Panc1 (cell line): ENCODE data around the gene CCDC148. TPM values are rescaled to one million over a fixed set of nuclear protein-coding genes. Genes with fewer than 3 reads are reported as not detected.
"Not testable (repeated sequence)": the region's sequence is repeated elsewhere in the genome, so short reads cannot be mapped to it uniquely, and the experiment has no call there.

Experiments used
- ATAC-seq: fragments of 200-7000 bp; cut with Tn5 transposase; 2 replicates; pipeline ENCODE4 v1.9.1; 2020; ENCODE audit warnings: mild to moderate bottlenecking, moderate library complexity
- BruUV-seq: library from RNA; stranded (reverse); fragments of 400-500 nt; replicated peaks from 2 replicates; lab custom pipeline; 2021; lab: Mats Ljungman, UMichigan
- CTCF ChIA-PET: fragments of 300-600 bp; sonication (Branson Sonifier 250); formaldehyde crosslinking; loops from one replicate; lab custom pipeline; 2022; ENCODE audit warnings: antibody characterized with exemption; lab: Charles Lee
- POLR2A ChIA-PET: fragments of 300-600 bp; sonication (Branson Sonifier 250); formaldehyde crosslinking; loops from one replicate; lab custom pipeline; 2022; ENCODE audit warnings: antibody characterized with exemption; lab: Charles Lee
- DNase-seq: peaks from one replicate; pipeline ENCODE4 v3.0.0-alpha.2; 2010; ENCODE audit warnings: low read depth, low spot score
- H3K27ac ChIP-seq: 2 replicates; pipeline ENCODE4 v1.5.1; 2011; ENCODE audit warnings: mild to moderate bottlenecking, low read length, inconsistent platforms
- H3K27me3 ChIP-seq: fragments of 200-500 bp; sonication (Bioruptor generic); 2 replicates; pipeline ENCODE4 v1.6.0; 2014; ENCODE audit warnings: low read length, inconsistent platforms; ENCODE audit not compliant: control insufficient read depth, insufficient read depth
- H3K36me3 ChIP-seq: fragments of 200-500 bp; sonication (Bioruptor generic); 2 replicates; pipeline ENCODE4 v1.5.1; 2014; ENCODE audit warnings: inconsistent platforms, mild to moderate bottlenecking, low read length, moderate library complexity; ENCODE audit not compliant: control insufficient read depth, insufficient read depth
- H3K4me1 ChIP-seq: 2 replicates; pipeline ENCODE4 v1.5.1; 2011; ENCODE audit warnings: inconsistent platforms, mild to moderate bottlenecking, low read length, moderate library complexity; ENCODE audit not compliant: control insufficient read depth, insufficient read depth
- H3K4me3 ChIP-seq, 2 experiments: 2 replicates each; pipeline ENCODE4 v1.5.1; 2011 to 2012; ENCODE audit warnings: low read depth in 2 of 2, low read length in 2 of 2, mild to moderate bottlenecking in 2 of 2, inconsistent platforms in 1 of 2, moderate library complexity in 1 of 2
- H3K9me3 ChIP-seq: fragments of 200-500 bp; sonication (Bioruptor generic); 2 replicates; pipeline ENCODE4 v1.5.1; 2014; ENCODE audit warnings: low read depth, mild to moderate bottlenecking, inconsistent platforms, low read length, moderate library complexity; ENCODE audit not compliant: control insufficient read depth, insufficient read depth
- POLR2AphosphoS5 ChIP-seq: IDR thresholded peaks from 2 replicates; pipeline ENCODE4 v1.6.1; 2012; ENCODE audit warnings: mild to moderate bottlenecking, low read depth, low read length, moderate library complexity
- SIN3A ChIP-seq: IDR thresholded peaks from 2 replicates; pipeline ENCODE4 v1.6.1; 2012; ENCODE audit warnings: low read depth, mild to moderate bottlenecking, low read length, moderate library complexity, borderline replicate concordance; ENCODE audit not compliant: insufficient read depth
- TCF7L2 ChIP-seq: IDR thresholded peaks from 2 replicates; pipeline ENCODE4 v1.6.1; 2011; ENCODE audit warnings: mild to moderate bottlenecking, low read depth, low read length, inconsistent platforms
- in situ Hi-C: cut with HindIII; loops from 2 replicates; pipeline ENCODE4 v1.10.0; 2016; ENCODE audit warnings: low sequenced_read_pairs, low pct_unique_long_range_greater_than_20kb
- intact Hi-C: fragments of 100-400 bp; cut with micrococcal nuclease; formaldehyde crosslinking; loops from one replicate; pipeline ENCODE4 v1.10.0; 2022; ENCODE audit not compliant: unreplicated experiment
- total RNA-seq: library from RNA; stranded (reverse); gene quantifications from one replicate; pipeline ENCODE4 v1.2.1, GENCODE V29; 2021; ENCODE audit not compliant: unreplicated experiment
- TF ChIP-seq, protein P1 (sequence below), 2 experiments: IDR thresholded peaks; 2 replicates each; pipeline ENCODE4 v1.6.1; 2011 to 2012; ENCODE audit warnings: low read depth in 2 of 2, control low read depth in 1 of 2, low read length in 1 of 2, mild to moderate bottlenecking in 1 of 2, moderate library complexity in 1 of 2; ENCODE audit not compliant: insufficient read depth in 1 of 2
- TF ChIP-seq, protein P2 (sequence below): fragments of 450-650 bp; IDR thresholded peaks from 2 replicates; pipeline ENCODE4 v1.5.1; 2017; ENCODE audit warnings: mild to moderate bottlenecking

The CCDC148 gene
- total RNA-seq, 1 experiment from 2014 or later: 0.92 TPM

- H3K4me3 ChIP-seq: no peak overlapping the region
- no peaks in the 10 kb centered on the region for H3K27me3 ChIP-seq
- BruUV-seq: no TSS peak
- POLR2A ChIA-PET: no interaction called here
- no peaks in the 10 kb centered on the region for H3K9me3 ChIP-seq
- ATAC-seq: no peak
- CTCF ChIA-PET: no interaction called here
- no peak for DNase-seq
- TF ChIP-seq TCF7L2 (no peak), POLR2AphosphoS5 (no peak), SIN3A (no peak)
- TF ChIP-seq, protein P1, sequence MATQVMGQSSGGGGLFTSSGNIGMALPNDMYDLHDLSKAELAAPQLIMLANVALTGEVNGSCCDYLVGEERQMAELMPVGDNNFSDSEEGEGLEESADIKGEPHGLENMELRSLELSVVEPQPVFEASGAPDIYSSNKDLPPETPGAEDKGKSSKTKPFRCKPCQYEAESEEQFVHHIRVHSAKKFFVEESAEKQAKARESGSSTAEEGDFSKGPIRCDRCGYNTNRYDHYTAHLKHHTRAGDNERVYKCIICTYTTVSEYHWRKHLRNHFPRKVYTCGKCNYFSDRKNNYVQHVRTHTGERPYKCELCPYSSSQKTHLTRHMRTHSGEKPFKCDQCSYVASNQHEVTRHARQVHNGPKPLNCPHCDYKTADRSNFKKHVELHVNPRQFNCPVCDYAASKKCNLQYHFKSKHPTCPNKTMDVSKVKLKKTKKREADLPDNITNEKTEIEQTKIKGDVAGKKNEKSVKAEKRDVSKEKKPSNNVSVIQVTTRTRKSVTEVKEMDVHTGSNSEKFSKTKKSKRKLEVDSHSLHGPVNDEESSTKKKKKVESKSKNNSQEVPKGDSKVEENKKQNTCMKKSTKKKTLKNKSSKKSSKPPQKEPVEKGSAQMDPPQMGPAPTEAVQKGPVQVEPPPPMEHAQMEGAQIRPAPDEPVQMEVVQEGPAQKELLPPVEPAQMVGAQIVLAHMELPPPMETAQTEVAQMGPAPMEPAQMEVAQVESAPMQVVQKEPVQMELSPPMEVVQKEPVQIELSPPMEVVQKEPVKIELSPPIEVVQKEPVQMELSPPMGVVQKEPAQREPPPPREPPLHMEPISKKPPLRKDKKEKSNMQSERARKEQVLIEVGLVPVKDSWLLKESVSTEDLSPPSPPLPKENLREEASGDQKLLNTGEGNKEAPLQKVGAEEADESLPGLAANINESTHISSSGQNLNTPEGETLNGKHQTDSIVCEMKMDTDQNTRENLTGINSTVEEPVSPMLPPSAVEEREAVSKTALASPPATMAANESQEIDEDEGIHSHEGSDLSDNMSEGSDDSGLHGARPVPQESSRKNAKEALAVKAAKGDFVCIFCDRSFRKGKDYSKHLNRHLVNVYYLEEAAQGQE (IDR thresholded peaks at IDR 0.05; ENCODE audit: insufficient read depth in 1 of 2, low read depth in 2 of 2, low read length in 1 of 2): no peak
- TF ChIP-seq, protein P2, sequence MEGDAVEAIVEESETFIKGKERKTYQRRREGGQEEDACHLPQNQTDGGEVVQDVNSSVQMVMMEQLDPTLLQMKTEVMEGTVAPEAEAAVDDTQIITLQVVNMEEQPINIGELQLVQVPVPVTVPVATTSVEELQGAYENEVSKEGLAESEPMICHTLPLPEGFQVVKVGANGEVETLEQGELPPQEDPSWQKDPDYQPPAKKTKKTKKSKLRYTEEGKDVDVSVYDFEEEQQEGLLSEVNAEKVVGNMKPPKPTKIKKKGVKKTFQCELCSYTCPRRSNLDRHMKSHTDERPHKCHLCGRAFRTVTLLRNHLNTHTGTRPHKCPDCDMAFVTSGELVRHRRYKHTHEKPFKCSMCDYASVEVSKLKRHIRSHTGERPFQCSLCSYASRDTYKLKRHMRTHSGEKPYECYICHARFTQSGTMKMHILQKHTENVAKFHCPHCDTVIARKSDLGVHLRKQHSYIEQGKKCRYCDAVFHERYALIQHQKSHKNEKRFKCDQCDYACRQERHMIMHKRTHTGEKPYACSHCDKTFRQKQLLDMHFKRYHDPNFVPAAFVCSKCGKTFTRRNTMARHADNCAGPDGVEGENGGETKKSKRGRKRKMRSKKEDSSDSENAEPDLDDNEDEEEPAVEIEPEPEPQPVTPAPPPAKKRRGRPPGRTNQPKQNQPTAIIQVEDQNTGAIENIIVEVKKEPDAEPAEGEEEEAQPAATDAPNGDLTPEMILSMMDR: no peak
- intact Hi-C loops: no loop called here
- no peak overlapping the region for H3K27ac ChIP-seq
- no peaks in the 10 kb centered on the region for H3K36me3 ChIP-seq
- in situ Hi-C loops: no loop called here
- no peaks in the 10 kb centered on the region for H3K4me1 ChIP-seq
Measured at GRCh38 chr2:158357122-158357521, 99.4 kb downstream of the CCDC148 start.

- intact Hi-C loops, ATAC-seq, BruUV-seq, H3K36me3 ChIP-seq, POLR2A ChIA-PET, H3K4me3 ChIP-seq, H3K27ac ChIP-seq, H3K27me3 ChIP-seq, CTCF ChIA-PET, H3K9me3 ChIP-seq, DNase-seq, in situ Hi-C loops, H3K4me1 ChIP-seq: not testable (repeated sequence)
Measured at GRCh38 chr2:158351466-158351816, 105.1 kb downstream of the CCDC148 start.

GRCh38 chr2:158350751-158351465, 105.6 kb downstream of the CCDC148 start:
- H3K4me3 ChIP-seq, H3K27me3 ChIP-seq, H3K9me3 ChIP-seq, intact Hi-C loops, DNase-seq, BruUV-seq, H3K4me1 ChIP-seq, ATAC-seq, H3K36me3 ChIP-seq, CTCF ChIA-PET, POLR2A ChIA-PET, H3K27ac ChIP-seq, in situ Hi-C loops: not testable (repeated sequence)
